ENCODE data around the gene AHCYL2. TPM values are rescaled to one million over a fixed set of nuclear protein-coding genes. Genes with fewer than 3 reads are reported as not detected.

AHCYL2 gene
- total and polyA plus RNA-seq, 4 donors: 2.0 to 10.0 (median 3.6) TPM

DNA sequence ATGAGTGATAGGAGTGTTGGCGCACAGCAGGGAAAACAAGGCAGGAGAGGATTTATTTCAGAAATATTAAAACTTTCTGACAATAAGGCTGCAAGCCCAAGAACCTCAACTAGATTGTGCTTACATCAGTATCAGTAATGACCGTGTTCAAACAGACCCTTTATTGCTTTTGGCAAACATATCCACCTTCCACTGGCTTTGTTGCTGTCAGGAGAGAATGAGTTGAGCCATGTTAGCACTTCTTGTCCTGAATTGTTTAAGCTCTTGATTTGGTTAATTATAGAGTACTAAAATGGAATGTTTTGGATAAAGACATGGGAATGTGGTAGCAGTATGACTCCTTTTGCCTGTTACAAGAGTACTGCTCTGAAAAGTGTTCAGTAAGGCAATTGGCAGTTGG, 3.8 kb downstream of the AHCYL2 start (continued):
- no peak for TF ChIP-seq CTCF (IDR thresholded peaks at IDR 0.05; ENCODE audit: low read depth, low read length, missing input control)
- TF ChIP-seq GABPA (IDR thresholded peaks at IDR 0.05 in 1 of 2, conservative IDR thresholded peaks at IDR 0.05 in 1 of 2): no peak
- TF ChIP-seq, protein P1, sequence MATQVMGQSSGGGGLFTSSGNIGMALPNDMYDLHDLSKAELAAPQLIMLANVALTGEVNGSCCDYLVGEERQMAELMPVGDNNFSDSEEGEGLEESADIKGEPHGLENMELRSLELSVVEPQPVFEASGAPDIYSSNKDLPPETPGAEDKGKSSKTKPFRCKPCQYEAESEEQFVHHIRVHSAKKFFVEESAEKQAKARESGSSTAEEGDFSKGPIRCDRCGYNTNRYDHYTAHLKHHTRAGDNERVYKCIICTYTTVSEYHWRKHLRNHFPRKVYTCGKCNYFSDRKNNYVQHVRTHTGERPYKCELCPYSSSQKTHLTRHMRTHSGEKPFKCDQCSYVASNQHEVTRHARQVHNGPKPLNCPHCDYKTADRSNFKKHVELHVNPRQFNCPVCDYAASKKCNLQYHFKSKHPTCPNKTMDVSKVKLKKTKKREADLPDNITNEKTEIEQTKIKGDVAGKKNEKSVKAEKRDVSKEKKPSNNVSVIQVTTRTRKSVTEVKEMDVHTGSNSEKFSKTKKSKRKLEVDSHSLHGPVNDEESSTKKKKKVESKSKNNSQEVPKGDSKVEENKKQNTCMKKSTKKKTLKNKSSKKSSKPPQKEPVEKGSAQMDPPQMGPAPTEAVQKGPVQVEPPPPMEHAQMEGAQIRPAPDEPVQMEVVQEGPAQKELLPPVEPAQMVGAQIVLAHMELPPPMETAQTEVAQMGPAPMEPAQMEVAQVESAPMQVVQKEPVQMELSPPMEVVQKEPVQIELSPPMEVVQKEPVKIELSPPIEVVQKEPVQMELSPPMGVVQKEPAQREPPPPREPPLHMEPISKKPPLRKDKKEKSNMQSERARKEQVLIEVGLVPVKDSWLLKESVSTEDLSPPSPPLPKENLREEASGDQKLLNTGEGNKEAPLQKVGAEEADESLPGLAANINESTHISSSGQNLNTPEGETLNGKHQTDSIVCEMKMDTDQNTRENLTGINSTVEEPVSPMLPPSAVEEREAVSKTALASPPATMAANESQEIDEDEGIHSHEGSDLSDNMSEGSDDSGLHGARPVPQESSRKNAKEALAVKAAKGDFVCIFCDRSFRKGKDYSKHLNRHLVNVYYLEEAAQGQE (IDR thresholded peaks at IDR 0.05): no peak
- TF ChIP-seq YY1 (IDR thresholded peaks at IDR 0.05): no peak

- no peak overlapping the region for H3K4me3 ChIP-seq (ENCODE audit: low read depth in 1 of 3, low read length in 3 of 3)
- DNase-seq (ENCODE audit: low spot score): no peak
- no peak overlapping the region for H3K27ac ChIP-seq (ENCODE audit: low read depth in 1 of 2, low read length in 2 of 2)
- no peak overlapping the region for H3K9ac ChIP-seq (ENCODE audit: low read depth in 1 of 2, low read length in 2 of 2)
- no peaks in the 10 kb centered on the region for H3K36me3 ChIP-seq (ENCODE audit: control insufficient read depth in 4 of 4, insufficient read depth in 3 of 4, low read depth in 1 of 4, low read length in 3 of 4)
- 85% methylated on average over 5 of the region's 5 CpGs for WGBS
- peaks cover 0 to 3% (median 0%) of the 10 kb centered on the region in 4 donors for H3K4me1 ChIP-seq (ENCODE audit: control insufficient read depth in 4 of 4, insufficient read depth in 4 of 4, low read length in 3 of 4)
- TF ChIP-seq MAX (IDR thresholded peaks at IDR 0.05) (no peak), FOXA1 (IDR thresholded peaks at IDR 0.05) (no peak)
- no peaks in the 10 kb centered on the region for H3K27me3 ChIP-seq (ENCODE audit: control insufficient read depth in 4 of 4, insufficient read depth in 4 of 4, low read length in 3 of 4)
- H3K9me3 ChIP-seq (ENCODE audit: control insufficient read depth in 4 of 4, low read length in 3 of 4): no peaks in the 10 kb centered on the region
Observed at GRCh38 chr7:129231666-129232065, 6.8 kb downstream of the AHCYL2 start.

DNA sequence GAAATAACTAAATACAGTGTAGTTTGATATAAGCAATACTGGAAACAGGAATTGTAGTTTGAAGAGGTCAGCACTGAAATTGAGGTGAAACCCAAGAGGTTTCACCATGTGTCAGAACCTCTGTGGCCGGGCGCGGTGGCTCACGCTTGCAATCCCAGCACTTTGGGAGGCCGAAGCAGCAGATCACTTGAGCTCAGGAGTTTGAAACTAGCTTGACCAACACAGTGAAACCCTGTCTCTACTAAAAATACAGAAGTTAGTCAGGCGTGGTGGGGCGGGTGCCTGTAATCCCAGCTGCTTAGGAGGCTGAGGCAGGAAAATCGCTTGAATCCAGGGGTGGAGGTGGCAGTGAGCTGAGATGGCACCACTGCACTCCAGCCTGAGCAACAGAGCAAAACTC, 13.7 kb downstream of the AHCYL2 start:
- Histone ChIP-seq H3K4me3 (ENCODE audit: low read depth in 1 of 3, low read length in 3 of 3) (no peak overlapping the region), H3K4me1 (ENCODE audit: control insufficient read depth in 4 of 4, insufficient read depth in 4 of 4, low read length in 3 of 4) (no peaks in the 10 kb centered on the region), H3K27me3 (ENCODE audit: control insufficient read depth in 4 of 4, insufficient read depth in 4 of 4, low read length in 3 of 4) (no peaks in the 10 kb centered on the region), H3K36me3 (ENCODE audit: control insufficient read depth in 4 of 4, insufficient read depth in 3 of 4, low read depth in 1 of 4, low read length in 3 of 4) (no peaks in the 10 kb centered on the region), H3K27ac (ENCODE audit: low read depth in 1 of 2, low read length in 2 of 2) (no peak overlapping the region), H3K9me3 (ENCODE audit: control insufficient read depth in 4 of 4, low read length in 3 of 4) (no peaks in the 10 kb centered on the region), H3K9ac (ENCODE audit: low read depth in 1 of 2, low read length in 2 of 2) (no peak overlapping the region)
- 91% methylated on average over 8 of the region's 8 CpGs for WGBS
- DNase-seq (ENCODE audit: low spot score): no peak
- no peak for TF ChIP-seq MAX (IDR thresholded peaks at IDR 0.05)
- TF ChIP-seq, protein P2, sequence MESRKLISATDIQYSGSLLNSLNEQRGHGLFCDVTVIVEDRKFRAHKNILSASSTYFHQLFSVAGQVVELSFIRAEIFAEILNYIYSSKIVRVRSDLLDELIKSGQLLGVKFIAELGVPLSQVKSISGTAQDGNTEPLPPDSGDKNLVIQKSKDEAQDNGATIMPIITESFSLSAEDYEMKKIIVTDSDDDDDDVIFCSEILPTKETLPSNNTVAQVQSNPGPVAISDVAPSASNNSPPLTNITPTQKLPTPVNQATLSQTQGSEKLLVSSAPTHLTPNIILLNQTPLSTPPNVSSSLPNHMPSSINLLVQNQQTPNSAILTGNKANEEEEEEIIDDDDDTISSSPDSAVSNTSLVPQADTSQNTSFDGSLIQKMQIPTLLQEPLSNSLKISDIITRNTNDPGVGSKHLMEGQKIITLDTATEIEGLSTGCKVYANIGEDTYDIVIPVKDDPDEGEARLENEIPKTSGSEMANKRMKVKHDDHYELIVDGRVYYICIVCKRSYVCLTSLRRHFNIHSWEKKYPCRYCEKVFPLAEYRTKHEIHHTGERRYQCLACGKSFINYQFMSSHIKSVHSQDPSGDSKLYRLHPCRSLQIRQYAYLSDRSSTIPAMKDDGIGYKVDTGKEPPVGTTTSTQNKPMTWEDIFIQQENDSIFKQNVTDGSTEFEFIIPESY (IDR thresholded peaks at IDR 0.05): no peak
- TF ChIP-seq HNF4A (conservative IDR thresholded peaks at IDR 0.05): no peak
- TF ChIP-seq EGR1 (IDR thresholded peaks at IDR 0.05; ENCODE audit: low read depth in 2 of 2): no peak
- TF ChIP-seq, protein P3, sequence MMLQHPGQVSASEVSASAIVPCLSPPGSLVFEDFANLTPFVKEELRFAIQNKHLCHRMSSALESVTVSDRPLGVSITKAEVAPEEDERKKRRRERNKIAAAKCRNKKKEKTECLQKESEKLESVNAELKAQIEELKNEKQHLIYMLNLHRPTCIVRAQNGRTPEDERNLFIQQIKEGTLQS (IDR thresholded peaks at IDR 0.05): no peak
- TF ChIP-seq CTCF (IDR thresholded peaks at IDR 0.05; ENCODE audit: low read depth, low read length, missing input control): no peak
- no peak for TF ChIP-seq RXRA (IDR thresholded peaks at IDR 0.05)
- no peak for TF ChIP-seq GABPA (IDR thresholded peaks at IDR 0.05 in 1 of 2, conservative IDR thresholded peaks at IDR 0.05 in 1 of 2)
- TF ChIP-seq NR2F2 (IDR thresholded peaks at IDR 0.05): no peak
- TF ChIP-seq FOXA1 (IDR thresholded peaks at IDR 0.05): no peak
- TF ChIP-seq RAD21 (IDR thresholded peaks at IDR 0.05): no peak
- no peak for TF ChIP-seq HNF4G (IDR thresholded peaks at IDR 0.05)
- TF ChIP-seq FOXA2 (IDR thresholded peaks at IDR 0.05): no peak
- no peak for TF ChIP-seq YY1 (IDR thresholded peaks at IDR 0.05)
- no peak for TF ChIP-seq JUND (IDR thresholded peaks at IDR 0.05)
- TF ChIP-seq SP1 (IDR thresholded peaks at IDR 0.05): no peak
